ENCODE results near the gene HDAC4. TPM values are rescaled to one million over a fixed set of nuclear protein-coding genes. Genes with fewer than 3 reads are reported as not detected.

Gene HDAC4
- total and polyA plus RNA-seq, 5 donors, result 7.8 to 29.1 (median 22.5) TPM

DNA sequence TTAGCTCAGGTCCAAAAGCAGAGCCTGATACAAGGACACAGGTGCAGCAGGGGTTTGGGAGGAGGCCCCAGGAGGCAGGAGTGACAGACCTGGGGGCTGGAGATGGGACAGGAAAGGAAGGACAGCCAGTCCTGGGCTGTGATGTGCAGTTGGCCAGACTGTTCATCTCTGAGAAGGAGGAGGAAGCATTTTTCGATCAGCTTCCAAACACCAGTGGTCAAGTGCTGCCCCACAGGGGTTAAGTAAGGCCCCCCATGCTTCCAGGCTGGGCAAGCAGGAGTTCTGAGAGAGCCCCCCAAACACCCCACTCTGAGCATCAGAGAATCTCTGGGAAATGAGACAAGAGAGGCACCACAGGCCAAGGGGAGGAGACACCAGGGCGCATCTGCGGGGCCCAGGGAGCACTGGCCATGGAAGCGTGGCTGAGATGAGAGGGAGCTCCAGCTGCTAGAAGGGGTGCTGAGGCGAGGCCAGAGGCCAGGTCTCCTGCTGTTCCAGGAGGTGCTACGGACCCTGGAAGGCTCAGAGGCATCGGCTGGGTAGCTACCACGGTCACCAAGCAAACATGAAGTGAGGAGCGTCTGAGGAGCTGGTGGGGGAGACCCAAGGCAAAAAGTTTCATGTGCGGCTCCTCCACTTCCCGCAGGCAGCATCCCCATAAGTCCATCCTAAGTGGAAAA, 5.6 kb upstream of the HDAC4 start:
- Histone ChIP-seq H3K4me3 (ENCODE audit: low read length) (no peak overlapping the region), H3K4me1 (ENCODE audit: control insufficient read depth, insufficient read depth, low read length) (no peaks in the 10 kb centered on the region), H3K27me3 (ENCODE audit: control insufficient read depth, insufficient read depth) (no peaks in the 10 kb centered on the region), H3K27ac (ENCODE audit: low read length) (no peak overlapping the region), H3K9me3 (ENCODE audit: control insufficient read depth, low read length) (no peaks in the 10 kb centered on the region)
- DNase-seq (peak in 1 of 3 donors; percentile 34), ATAC-seq (no peak)
- WGBS, result 94% methylated on average over 11 of the region's 11 CpGs
- intact Hi-C loops (cut with DNase I), result no loop called here

DNA sequence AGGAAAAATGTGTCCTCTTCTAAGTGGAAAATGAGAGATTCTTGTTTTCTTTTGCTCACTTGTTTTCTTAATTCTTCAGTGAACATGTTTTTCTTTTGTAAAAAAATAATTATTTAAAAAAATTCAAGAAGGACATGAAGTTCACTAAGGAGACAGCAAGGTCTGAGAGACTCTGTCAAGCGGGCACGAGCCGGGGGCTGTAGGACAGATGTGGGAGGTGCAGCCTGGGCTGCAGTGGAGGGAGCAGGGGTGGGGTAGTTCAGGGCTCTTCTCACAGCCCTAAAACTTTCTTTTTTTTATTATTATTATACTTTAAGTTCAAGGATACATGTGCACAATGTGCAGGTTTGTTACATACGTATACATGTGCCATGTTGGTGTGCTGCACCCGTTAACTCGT, 4.3 kb upstream of the HDAC4 start:
- no peak for ATAC-seq
- Histone ChIP-seq H3K4me3 (ENCODE audit: low read length) (no peak overlapping the region), H3K4me1 (ENCODE audit: control insufficient read depth, insufficient read depth, low read length) (no peaks in the 10 kb centered on the region), H3K27me3 (ENCODE audit: control insufficient read depth, insufficient read depth) (no peaks in the 10 kb centered on the region), H3K27ac (ENCODE audit: low read length) (no peak overlapping the region), H3K9me3 (ENCODE audit: control insufficient read depth, low read length) (no peaks in the 10 kb centered on the region)
- 93% methylated on average over 6 of the region's 6 CpGs for WGBS
- no peak for DNase-seq
- intact Hi-C loops (cut with DNase I), result no loop called here

DNA sequence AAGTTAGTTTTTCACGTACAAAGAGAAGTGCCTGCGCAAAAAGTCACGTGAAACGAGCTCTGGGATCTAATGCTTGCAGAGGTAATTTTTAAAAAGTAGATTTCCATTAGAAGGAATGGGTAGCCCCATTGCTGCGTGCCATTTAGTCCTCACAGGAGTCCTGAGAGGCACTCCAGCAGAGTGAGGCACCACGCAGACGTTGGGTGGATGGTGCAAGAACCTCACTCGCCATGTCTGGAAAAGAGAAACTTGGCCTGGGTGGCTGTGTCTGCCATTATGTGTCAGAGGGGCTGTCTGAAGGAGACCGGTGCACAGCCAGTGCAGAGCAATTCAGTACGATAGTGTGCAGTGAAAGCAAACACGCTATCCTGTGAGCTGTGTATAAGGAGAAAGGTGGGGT, 1.8 kb upstream of the HDAC4 start:
- no peaks in the 10 kb centered on the region for H3K27me3 ChIP-seq (ENCODE audit: control insufficient read depth, insufficient read depth)
- H3K9me3 ChIP-seq (ENCODE audit: control insufficient read depth, low read length), result no peaks in the 10 kb centered on the region
- H3K4me3 ChIP-seq (ENCODE audit: low read length), result no peak overlapping the region
- no peak overlapping the region for H3K27ac ChIP-seq (ENCODE audit: low read length)
- no peak for DNase-seq
- H3K4me1 ChIP-seq (ENCODE audit: control insufficient read depth, insufficient read depth, low read length), result no peaks in the 10 kb centered on the region
- ATAC-seq, result no peak
- intact Hi-C loops (cut with DNase I), result no loop called here
- WGBS, result 96% methylated on average over 11 of the region's 11 CpGs

DNA sequence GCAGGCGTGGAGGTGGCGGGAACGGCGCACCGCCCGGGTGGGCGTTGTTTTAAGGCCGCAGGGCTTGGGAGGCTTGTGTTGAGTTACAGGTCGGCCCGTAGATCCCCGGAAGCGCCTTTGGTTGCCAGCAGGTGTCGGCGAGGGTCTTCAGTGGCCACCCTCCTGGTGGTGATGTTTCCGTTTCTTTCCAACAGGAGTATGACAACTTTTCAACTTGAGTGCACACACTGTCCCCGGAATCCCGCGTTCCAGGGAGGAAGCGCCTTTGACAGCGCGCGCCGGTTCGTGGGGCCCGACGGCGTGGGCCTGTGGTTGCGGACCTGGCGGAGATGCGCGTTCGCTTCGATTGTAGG, 1.0 kb upstream of the HDAC4 start:
- DNase-seq, result no peak

GRCh38 chr2:239401067-239401880, 454 bp upstream of the HDAC4 start:
- Histone ChIP-seq H3K9me3 (ENCODE audit: control insufficient read depth, low read length) (no peaks in the 10 kb centered on the region), H3K27me3 (ENCODE audit: control insufficient read depth, insufficient read depth) (no peaks in the 10 kb centered on the region), H3K4me1 (ENCODE audit: control insufficient read depth, insufficient read depth, low read length) (no peaks in the 10 kb centered on the region), H3K27ac (ENCODE audit: low read length) (peak overlapping the region; percentile 96), H3K4me3 (ENCODE audit: low read length) (peak overlapping the region; percentile 98)
- DNase-seq, result peak; percentile 100
- ATAC-seq, result peak; percentile 99
- under 1% methylated on average over 90 of the region's 90 CpGs for WGBS
- intact Hi-C loops (cut with DNase I), result no loop called here

More for the DNA sequence above, 1.0 kb upstream of the HDAC4 start:
- Histone ChIP-seq H3K9me3 (ENCODE audit: control insufficient read depth, low read length) (no peaks in the 10 kb centered on the region), H3K4me1 (ENCODE audit: control insufficient read depth, insufficient read depth, low read length) (no peaks in the 10 kb centered on the region), H3K27ac (ENCODE audit: low read length) (peak overlapping the region; percentile 88), H3K27me3 (ENCODE audit: control insufficient read depth, insufficient read depth) (no peaks in the 10 kb centered on the region), H3K4me3 (ENCODE audit: low read length) (peak overlapping the region; percentile 53)
- under 1% methylated on average over 33 of the region's 33 CpGs for WGBS
- peak; percentile 2 to 3 for ATAC-seq
- intact Hi-C loops (cut with DNase I), result no loop called here

DNA sequence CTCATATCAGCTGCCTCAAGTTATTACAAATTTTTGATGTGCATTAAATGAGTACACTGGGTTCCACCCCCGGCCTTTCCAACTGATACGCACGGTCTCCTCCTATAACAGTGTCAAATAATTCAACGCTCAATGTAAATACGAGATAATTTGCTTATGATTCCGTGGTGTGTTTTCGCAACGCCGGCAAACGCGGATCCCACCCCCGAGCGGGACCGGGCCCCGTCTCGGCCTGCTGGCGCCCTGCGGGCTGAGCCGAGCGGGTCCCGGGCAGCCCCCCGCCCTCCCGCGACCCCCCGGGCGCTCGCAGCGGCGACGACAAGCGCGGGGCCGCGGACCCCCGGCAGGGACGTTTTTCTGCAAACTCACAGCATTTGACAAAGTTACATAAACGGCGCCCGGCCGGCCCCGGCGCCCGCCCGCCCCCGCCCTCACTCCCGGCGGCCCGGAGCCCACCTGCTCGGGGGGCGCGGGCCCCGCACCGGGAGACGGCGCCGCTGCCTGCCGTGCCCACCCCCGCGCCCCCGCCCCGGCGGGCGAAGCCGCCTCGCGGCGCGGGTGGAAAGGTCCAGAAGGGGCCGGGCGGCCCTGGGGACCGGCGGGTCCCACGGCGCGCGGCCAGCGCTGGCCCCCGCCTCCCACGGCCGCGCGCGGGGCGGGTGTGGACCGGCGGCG, 762 bp downstream of the HDAC4 start:
- H3K27me3 ChIP-seq (ENCODE audit: control insufficient read depth, insufficient read depth), result no peaks in the 10 kb centered on the region
- under 1% methylated on average over 87 of the region's 87 CpGs for WGBS
- H3K9me3 ChIP-seq (ENCODE audit: control insufficient read depth, low read length), result no peaks in the 10 kb centered on the region
- H3K4me3 ChIP-seq (ENCODE audit: low read length), result peak overlapping the region; percentile 98
- peak in 2 of 3 donors; percentile 56 to 59 for DNase-seq
- H3K27ac ChIP-seq (ENCODE audit: low read length), result no peak overlapping the region
- no peaks in the 10 kb centered on the region for H3K4me1 ChIP-seq (ENCODE audit: control insufficient read depth, insufficient read depth, low read length)
- intact Hi-C loops (cut with DNase I), result loop anchor here in 1 of 4 donors (10.0 kb wide), 1 partner anchor 175 kb away; no protein-coding TSS in a partner anchor
- no peak for ATAC-seq

- peak in 2 of 3 donors; percentile 37 to 74 for DNase-seq
- no peak for ATAC-seq
- WGBS, result 7% methylated on average over 8 of the region's 8 CpGs
- Histone ChIP-seq H3K4me3 (ENCODE audit: low read length) (peak overlapping the region; percentile 98), H3K27ac (ENCODE audit: low read length) (no peak overlapping the region), H3K4me1 (ENCODE audit: control insufficient read depth, insufficient read depth, low read length) (no peaks in the 10 kb centered on the region), H3K27me3 (ENCODE audit: control insufficient read depth, insufficient read depth) (no peaks in the 10 kb centered on the region), H3K9me3 (ENCODE audit: control insufficient read depth, low read length) (no peaks in the 10 kb centered on the region)
- intact Hi-C loops (cut with DNase I), result loop anchor here in 1 of 4 donors (10.0 kb wide), 1 partner anchor 175 kb away; no protein-coding TSS in a partner anchor
Measured at GRCh38 chr2:239399433-239399920, 1.3 kb downstream of the HDAC4 start.

DNA sequence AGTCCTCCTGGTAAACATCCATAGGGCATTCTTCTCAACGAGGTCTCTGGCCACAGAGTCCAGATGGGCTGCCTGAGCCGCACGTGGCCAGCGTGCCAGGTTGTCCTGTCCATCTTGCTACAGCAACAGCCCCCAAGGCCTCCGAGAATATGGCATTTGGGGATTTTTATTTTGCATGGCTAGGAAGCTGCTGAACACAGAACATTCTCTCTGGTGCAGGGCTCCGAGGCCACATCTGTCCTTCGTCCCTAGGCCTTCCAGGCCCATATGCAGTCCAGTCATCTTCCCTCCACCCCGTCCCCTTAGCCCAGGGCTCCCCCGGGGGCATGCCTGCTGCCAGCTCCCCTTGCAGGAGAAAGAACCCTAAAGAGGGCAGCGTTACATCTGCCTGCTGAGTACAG, 2.3 kb downstream of the HDAC4 start:
- DNase-seq, result peak in 2 of 3 donors; percentile 59 to 60
- intact Hi-C loops (cut with DNase I), result loop anchor here in 1 of 4 donors (10.0 kb wide), 1 partner anchor 174 kb away; no protein-coding TSS in a partner anchor
- Histone ChIP-seq H3K4me1 (ENCODE audit: control insufficient read depth, insufficient read depth, low read length) (peaks cover 4% of the 10 kb centered on the region), H3K4me3 (ENCODE audit: low read length) (no peak overlapping the region), H3K27me3 (ENCODE audit: control insufficient read depth, insufficient read depth) (no peaks in the 10 kb centered on the region), H3K9me3 (ENCODE audit: control insufficient read depth, low read length) (no peaks in the 10 kb centered on the region), H3K27ac (ENCODE audit: low read length) (no peak overlapping the region)
- WGBS, result 75% methylated on average over 10 of the region's 10 CpGs
- no peak for ATAC-seq

DNA sequence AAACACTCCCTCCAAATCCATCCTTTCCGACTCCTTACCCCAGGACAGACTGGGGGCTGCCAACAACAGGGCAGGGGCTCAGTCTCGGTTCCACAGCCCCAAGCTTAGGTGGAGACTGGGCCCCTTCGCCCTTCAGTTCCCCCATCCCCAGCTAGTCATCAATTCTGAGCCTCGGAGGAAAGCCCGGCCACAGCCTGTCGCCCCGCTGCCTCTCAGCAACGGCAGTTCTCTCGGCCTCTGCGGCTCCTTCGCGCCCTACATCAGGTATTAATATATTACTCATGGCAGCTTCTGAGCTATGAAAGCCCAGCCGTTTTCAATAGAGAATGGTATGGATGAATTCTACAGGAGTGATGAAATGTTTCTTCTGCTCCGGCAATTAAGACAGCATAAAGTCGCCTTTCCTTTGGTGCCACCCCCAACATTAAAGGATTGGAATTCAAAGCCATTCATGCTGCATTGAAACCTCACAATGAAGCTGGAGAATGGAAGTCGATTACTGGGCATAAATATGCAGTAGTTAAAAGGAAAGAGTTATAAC, 2.8 kb downstream of the HDAC4 start:
- Histone ChIP-seq H3K4me1 (ENCODE audit: control insufficient read depth, insufficient read depth, low read length) (peaks cover 6% of the 10 kb centered on the region), H3K9me3 (ENCODE audit: control insufficient read depth, low read length) (no peaks in the 10 kb centered on the region), H3K27ac (ENCODE audit: low read length) (no peak overlapping the region), H3K27me3 (ENCODE audit: control insufficient read depth, insufficient read depth) (no peaks in the 10 kb centered on the region), H3K4me3 (ENCODE audit: low read length) (no peak overlapping the region)
- intact Hi-C loops (cut with DNase I), result loop anchor here in 1 of 4 donors (10.0 kb wide), 1 partner anchor 173 kb away; no protein-coding TSS in a partner anchor
- ATAC-seq (no peak), DNase-seq (peak in 1 of 3 donors; percentile 13)
- WGBS, result 87% methylated on average over 16 of the region's 16 CpGs

DNA sequence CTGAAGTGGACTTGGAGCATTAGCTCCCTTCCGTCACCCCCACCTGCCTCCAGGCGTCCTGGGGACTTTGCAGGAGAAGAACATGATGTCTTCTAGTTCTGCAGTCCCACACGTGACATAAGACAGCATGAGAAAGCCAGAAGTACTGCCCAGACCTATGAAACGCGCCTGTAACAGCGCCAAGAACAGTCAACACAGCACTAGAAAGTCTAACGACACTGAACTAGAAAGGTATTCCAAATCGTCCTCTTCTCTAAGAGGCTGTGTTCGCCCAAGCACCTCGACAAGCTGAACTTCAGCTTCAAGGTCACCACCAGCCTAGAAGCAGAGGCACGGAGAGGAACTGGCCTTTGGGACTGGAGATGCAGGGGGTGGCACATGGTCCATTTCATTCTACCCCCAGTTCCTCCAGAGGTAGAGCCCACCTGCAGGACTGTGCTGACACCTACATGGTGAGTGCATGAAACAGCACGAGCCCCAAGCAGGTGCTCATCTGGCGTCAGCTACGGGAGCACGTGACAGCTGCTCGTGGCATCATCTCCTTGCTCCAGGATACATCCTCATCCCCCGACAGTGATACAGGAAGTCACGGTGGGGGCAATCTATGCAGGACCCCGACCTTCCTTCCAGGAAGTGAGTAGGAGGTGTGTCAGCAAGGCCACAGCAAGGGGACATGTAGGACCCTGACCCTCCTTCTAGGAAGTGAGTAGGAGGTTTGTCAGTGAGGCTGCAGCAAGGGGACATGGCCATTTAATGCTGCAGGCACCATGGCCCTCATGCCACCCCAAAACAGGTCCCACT, 3.7 kb downstream of the HDAC4 start:
- Histone ChIP-seq H3K9me3 (ENCODE audit: control insufficient read depth, low read length) (no peaks in the 10 kb centered on the region), H3K4me3 (ENCODE audit: low read length) (no peak overlapping the region), H3K4me1 (ENCODE audit: control insufficient read depth, insufficient read depth, low read length) (peaks cover 6% of the 10 kb centered on the region), H3K27ac (ENCODE audit: low read length) (no peak overlapping the region), H3K27me3 (ENCODE audit: control insufficient read depth, insufficient read depth) (no peaks in the 10 kb centered on the region)
- WGBS, result 69% methylated on average over 19 of the region's 19 CpGs
- intact Hi-C loops (cut with DNase I), result loop anchor here in 1 of 4 donors (10.0 kb wide), 1 partner anchor 172 kb away; no protein-coding TSS in a partner anchor
- ATAC-seq, result no peak
- DNase-seq, result peak in 1 of 3 donors; percentile 60

Data from right cardiac atrium (tissue), 5 donors.